HG03108 (cell line): ENCODE data around the gene CYB5D1.

Experiments
- ATAC-seq: cut with Tn5 transposase; IDR thresholded peaks from one replicate; pipeline ENCODE4 v1.9.1; 2021; ENCODE audit warnings: moderate library complexity; ENCODE audit not compliant: unreplicated experiment

The CYB5D1 gene

DNA sequence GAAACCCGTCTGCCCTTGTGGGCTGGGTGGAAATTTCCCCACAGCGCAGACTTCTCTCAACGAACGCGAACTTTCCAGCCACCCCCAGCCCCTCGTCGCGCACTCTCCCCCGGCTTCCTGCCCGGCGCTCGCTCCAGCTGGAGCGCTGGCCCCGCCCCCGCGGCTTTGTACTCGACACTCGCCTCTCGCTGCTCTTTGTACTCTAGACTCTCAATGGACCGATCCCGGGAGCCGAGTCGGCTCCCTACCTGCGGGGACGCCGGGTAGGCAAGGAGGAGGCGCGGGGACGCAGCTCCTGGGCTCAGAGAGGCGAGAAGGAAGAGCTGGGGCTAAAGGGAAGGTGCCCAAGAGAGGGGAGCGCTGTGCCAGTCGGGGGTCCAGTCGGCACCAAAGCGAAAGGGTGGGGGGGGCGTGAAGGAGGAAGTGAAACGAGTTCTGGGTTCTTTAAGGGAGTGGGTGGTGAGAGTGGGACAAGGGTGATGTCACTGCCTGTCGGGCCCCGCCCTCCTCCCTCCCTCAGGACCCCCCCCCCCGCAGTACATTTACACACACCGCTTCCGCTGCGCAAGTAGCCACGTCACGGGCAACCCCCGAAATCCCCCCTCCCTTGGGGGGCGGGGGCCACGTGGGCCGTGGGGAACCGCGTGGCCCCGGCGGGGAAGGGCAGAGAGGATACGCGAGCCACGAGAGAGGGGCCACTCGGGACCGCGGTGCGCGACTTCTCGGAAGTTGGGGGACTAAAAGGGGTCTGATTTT lies 14.1 kb upstream of the CYB5D1 start:
- ATAC-seq: no peak

DNA sequence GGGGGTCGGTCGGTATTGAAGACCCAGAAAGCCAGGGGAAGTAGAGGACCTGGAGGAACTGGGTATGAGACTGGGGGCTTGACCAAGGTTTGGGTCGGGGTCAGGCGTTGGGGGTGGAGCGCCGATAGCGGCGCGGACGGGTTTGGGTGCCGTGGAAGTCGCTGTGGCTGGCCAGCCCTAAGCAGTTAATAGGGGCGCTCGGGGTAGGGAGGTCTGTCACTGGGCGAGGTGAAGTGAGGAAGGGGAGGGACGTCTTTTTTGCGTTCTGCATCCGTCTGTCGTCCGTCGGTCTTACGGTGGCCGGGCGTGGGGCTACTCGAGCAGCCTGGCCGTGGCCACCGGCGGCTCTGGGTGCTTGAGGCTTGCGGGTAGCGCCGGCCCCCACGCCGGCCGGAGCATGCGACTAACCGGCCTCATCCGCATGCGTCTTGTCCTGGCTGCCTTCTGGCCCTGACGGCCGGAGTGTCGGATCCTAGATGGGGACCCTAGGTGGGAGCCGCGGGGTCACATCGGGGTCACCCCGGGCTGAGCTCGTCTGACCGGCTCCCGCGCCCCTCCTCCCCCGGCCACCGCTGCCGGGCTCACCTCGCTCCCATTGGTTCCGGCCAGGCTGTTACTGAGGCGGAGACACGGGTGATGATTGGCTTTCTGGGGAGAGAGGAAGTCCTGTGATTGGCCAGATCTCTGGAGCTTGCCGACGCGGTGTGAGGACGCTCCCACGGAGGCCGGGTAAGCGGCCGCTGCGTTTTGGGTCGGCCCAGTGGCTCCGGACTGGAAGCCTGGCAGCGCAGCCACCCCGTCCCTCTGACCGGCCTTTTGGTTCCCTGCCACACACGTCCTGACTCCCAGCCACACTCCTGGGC lies 13.3 kb upstream of the CYB5D1 start:
- ATAC-seq: peak; percentile 47

DNA sequence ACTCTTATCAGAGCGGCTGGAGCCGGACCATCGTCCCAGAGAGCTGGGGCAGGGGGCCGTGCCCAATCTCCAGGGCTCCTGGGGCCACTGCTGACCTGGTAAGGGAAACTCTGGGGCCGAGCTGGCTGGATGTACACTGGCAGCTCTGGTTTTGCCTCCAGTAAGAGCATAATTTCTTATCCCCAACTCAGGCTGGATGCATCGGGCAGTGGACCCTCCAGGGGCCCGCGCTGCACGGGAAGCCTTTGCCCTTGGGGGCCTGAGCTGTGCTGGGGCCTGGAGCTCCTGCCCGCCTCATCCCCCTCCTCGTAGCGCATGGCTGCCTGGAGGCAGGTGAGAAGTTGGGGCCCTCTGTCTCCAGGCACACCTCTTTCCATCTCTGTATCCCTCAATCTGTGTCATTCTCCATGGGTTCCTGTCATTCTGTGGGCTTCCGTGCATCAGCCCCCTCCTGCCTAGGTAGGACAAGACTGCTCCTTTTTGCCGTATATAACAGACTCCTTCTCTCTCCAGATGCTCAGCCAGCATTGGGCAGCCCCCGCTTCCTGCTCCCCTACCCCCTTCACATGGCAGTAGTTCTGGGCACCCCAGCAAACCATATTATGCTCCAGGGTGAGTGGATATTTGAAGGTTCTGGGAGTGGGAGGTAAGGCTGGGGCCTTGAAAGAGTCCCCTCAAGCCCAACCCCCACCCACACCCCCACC lies 12.3 kb upstream of the CYB5D1 start:
- ATAC-seq: no peak

DNA sequence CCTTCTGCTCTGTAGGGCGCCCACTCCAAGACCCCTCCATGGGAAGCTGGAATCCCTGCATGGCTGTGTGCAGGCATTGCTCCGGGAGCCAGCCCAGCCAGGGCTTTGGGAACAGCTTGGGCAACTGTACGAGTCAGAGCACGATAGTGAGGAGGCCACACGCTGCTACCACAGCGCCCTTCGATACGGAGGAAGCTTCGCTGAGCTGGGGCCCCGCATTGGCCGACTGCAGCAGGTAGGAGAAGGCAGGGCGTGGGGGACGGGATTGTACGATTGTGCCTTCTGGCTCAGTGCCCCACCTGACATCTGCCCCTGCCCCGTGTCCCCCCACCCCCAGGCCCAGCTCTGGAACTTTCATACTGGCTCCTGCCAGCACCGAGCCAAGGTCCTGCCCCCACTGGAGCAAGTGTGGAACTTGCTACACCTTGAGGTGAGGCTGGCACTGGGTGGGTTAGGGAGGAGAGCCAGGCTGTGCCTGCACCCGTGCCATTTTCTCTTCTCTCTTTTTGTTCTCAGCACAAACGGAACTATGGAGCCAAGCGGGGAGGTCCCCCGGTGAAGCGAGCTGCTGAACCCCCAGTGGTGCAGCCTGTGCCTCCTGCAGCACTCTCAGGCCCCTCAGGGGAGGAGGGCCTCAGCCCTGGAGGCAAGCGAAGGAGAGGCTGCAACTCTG lies 11.6 kb upstream of the CYB5D1 start:
- ATAC-seq: no peak

DNA sequence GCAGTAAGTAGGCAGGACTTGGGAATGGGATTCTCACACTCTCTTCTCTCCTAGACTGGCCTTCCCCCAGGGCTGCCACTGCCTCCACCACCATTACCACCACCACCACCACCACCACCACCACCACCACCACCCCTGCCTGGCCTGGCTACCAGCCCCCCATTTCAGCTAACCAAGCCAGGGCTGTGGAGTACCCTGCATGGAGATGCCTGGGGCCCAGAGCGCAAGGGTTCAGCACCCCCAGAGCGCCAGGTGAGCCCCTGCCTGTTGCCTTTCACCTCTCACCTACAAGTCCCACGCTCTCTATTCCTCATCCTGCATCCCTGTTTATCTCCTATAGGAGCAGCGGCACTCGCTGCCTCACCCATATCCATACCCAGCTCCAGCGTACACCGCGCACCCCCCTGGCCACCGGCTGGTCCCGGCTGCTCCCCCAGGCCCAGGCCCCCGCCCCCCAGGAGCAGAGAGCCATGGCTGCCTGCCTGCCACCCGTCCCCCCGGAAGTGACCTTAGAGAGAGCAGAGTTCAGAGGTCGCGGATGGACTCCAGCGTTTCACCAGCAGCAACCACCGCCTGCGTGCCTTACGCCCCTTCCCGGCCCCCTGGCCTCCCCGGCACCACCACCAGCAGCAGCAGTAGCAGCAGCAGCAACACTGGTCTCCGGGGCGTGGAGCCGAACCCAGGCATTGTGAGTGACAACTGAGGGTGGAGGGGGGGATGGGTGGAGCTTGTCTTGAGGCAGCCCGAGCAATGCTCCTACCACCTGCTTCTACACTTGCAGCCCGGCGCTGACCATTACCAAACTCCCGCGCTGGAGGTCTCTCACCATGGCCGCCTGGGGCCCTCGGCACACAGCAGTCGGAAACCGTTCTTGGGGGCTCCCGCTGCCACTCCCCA lies 10.8 kb upstream of the CYB5D1 start:
- no peak for ATAC-seq

DNA sequence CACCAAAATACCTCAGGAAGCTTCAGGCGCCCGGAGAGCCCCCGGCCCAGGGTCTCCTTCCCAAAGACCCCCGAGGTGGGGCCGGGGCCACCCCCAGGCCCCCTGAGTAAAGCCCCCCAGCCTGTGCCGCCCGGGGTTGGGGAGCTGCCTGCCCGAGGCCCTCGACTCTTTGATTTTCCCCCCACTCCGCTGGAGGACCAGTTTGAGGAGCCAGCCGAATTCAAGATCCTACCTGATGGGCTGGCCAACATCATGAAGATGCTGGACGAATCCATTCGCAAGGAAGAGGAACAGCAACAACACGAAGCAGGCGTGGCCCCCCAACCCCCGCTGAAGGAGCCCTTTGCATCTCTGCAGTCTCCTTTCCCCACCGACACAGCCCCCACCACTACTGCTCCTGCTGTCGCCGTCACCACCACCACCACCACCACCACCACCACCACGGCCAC lies 9.6 kb upstream of the CYB5D1 start:
- no peak for ATAC-seq

DNA sequence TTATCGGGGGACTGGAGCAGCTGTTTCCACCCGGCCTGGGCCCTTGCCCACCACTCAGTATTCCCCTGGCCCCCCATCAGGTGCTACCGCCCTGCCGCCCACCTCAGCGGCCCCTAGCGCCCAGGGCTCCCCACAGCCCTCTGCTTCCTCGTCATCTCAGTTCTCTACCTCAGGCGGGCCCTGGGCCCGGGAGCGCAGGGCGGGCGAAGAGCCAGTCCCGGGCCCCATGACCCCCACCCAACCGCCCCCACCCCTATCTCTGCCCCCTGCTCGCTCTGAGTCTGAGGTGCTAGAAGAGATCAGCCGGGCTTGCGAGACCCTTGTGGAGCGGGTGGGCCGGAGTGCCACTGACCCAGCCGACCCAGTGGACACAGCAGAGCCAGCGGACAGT lies 9.1 kb upstream of the CYB5D1 start:
- no peak for ATAC-seq

DNA sequence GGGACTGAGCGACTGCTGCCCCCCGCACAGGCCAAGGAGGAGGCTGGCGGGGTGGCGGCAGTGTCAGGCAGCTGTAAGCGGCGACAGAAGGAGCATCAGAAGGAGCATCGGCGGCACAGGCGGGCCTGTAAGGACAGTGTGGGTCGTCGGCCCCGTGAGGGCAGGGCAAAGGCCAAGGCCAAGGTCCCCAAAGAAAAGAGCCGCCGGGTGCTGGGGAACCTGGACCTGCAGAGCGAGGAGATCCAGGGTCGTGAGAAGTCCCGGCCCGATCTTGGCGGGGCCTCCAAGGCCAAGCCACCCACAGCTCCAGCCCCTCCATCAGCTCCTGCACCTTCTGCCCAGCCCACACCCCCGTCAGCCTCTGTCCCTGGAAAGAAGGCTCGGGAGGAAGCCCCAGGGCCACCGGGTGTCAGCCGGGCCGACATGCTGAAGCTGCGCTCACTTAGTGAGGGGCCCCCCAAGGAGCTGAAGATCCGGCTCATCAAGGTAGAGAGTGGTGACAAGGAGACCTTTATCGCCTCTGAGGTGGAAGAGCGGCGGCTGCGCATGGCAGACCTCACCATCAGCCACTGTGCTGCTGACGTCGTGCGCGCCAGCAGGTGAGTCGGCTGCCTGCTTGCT lies 8.6 kb upstream of the CYB5D1 start:
- no peak for ATAC-seq

DNA sequence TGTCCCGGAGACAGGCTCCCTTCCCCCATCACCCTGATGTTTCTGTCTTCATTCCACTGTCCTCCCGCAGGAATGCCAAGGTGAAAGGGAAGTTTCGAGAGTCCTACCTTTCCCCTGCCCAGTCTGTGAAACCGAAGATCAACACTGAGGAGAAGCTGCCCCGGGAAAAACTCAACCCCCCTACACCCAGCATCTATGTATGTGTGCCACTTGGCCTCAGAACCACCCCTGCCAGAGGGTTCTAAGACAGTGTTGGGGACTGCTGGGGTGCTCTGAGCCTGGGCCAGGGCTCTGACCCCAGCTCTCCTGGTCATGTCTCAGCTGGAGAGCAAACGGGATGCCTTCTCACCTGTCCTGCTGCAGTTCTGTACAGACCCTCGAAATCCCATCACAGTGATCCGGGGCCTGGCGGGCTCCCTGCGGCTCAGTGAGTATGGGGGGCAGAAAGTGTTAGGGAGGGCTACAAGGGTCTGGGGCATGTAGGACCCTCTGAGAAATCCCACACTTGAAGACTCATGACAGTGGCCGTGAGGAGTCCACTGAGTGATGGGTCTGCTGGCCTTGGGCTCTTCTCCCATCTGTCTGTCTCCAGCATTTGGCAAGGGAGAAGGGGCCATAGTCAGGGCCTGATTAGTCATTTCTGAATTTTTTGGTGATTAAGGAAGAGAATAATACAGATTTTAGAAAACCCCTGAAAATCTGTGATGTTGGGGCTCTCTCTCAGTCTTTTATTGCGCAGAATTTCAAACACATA lies 7.9 kb upstream of the CYB5D1 start:
- no peak for ATAC-seq

DNA sequence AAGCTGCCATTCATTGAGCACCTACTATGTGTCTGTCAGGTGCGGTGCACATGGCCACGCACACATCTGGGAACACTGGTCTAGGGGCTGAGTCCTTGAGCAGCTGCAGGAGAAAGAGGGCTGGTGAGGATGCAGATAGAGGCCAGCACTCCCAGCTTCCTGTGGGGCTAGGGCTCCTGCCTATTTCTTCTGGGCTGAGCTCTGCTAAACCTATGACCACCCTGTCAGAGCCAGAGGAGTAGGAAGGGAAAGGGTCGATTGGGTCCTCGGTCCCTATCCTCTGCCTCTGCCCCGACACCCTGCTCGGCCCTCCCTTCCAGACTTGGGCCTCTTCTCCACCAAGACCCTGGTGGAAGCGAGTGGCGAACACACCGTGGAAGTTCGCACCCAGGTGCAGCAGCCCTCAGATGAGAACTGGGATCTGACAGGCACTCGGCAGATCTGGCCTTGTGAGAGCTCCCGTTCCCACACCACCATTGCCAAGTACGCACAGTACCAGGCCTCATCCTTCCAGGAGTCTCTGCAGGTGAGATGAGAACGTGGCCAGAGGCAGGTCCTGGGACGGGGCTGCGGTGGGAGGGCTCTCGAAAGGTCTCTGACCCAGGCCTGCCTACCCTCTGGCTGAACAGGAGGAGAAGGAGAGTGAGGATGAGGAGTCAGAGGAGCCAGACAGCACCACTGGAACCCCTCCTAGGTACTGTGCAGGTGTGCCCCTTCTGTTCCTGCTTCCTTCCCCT lies 6.9 kb upstream of the CYB5D1 start:
- no peak for ATAC-seq

DNA sequence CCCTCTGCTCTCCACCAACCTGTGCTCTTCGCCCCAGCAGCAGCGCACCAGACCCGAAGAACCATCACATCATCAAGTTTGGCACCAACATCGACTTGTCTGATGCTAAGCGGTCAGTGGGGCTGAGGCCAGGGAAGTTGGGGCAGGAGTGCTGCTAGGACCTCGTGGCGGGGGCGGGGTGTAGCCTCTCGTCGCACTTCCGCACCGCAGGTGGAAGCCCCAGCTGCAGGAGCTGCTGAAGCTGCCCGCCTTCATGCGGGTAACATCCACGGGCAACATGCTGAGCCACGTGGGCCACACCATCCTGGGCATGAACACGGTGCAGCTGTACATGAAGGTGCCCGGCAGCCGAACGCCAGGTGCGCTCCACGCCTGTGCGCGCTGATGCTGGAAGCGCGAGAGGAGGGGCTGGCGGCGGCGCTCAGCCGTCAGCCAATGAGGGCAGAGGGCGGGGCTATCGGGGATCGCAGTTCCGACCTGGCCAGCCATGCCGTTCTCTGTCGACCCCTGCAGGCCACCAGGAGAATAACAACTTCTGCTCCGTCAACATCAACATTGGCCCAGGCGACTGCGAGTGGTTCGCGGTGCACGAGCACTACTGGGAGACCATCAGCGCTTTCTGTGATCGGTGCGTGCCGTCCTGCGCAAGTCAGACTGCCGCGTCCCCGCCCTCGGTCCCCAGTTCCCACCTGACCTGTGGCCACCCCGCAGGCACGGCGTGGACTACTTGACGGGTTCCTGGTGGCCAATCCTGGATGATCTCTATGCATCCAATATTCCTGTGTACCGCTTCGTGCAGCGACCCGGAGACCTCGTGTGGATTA lies 6.2 kb upstream of the CYB5D1 start:
- peak; percentile 75 for ATAC-seq

DNA sequence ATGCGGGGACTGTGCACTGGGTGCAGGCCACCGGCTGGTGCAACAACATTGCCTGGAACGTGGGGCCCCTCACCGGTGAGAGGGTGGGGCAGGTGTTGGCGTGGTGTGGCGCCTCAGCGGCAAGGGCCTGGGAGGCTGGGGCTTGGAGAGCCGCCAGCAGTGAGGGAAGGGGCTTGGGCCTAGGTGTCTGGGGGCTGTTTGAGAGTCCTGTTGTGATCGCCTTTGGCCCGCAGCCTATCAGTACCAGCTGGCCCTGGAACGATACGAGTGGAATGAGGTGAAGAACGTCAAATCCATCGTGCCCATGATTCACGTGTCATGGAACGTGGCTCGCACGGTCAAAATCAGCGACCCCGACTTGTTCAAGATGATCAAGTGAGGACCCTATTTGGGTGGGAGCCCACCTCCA lies 5.5 kb upstream of the CYB5D1 start:
- ATAC-seq: no peak

DNA sequence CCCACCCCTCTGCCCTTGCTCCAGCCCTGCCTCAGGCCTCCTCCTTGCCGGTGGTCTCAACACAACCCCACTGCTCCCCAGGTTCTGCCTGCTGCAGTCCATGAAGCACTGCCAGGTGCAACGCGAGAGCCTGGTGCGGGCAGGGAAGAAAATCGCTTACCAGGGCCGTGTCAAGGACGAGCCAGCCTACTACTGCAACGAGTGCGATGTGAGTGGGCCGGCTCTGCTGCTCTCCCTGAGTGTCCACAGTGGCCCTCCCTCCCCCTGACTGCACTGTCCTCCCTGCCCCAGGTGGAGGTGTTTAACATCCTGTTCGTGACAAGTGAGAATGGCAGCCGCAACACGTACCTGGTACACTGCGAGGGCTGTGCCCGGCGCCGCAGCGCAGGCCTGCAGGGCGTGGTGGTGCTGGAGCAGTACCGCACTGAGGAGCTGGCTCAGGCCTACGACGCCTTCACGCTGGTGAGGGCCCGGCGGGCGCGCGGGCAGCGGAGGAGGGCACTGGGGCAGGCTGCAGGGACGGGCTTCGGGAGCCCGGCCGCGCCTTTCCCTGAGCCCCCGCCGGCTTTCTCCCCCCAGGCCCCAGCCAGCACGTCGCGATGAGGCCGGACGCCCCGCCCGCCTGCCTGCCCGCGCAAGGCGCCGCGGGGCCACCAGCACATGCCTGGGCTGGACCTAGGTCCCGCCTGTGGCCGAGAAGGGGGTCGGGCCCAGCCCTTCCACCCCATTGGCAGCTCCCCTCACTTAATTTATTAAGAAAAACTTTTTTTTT lies 4.7 kb upstream of the CYB5D1 start:
- no peak for ATAC-seq

DNA sequence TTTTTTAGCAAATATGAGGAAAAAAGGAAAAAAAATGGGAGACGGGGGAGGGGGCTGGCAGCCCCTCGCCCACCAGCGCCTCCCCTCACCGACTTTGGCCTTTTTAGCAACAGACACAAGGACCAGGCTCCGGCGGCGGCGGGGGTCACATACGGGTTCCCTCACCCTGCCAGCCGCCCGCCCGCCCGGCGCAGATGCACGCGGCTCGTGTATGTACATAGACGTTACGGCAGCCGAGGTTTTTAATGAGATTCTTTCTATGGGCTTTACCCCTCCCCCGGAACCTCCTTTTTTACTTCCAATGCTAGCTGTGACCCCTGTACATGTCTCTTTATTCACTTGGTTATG lies 4.1 kb upstream of the CYB5D1 start:
- ATAC-seq: no peak

DNA sequence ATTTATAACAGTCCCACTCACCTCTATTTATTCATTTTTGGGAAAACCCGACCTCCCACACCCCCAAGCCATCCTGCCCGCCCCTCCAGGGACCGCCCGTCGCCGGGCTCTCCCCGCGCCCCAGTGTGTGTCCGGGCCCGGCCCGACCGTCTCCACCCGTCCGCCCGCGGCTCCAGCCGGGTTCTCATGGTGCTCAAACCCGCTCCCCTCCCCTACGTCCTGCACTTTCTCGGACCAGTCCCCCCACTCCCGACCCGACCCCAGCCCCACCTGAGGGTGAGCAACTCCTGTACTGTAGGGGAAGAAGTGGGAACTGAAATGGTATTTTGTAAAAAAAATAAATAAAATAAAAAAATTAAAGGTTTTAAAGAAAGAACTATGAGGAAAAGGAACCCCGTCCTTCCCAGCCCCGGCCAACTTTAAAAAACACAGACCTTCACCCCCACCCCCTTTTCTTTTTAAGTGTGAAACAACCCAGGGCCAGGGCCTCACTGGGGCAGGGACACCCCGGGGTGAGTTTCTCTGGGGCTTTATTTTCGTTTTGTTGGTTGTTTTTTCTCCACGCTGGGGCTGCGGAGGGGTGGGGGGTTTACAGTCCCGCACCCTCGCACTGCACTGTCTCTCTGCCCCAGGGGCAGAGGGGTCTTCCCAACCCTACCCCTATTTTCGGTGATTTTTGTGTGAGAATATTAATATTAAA lies 3.6 kb upstream of the CYB5D1 start:
- no peak for ATAC-seq
